ENCODE results near the gene TRIO. TPM values are rescaled to one million over a fixed set of nuclear protein-coding genes. Genes with fewer than 3 reads are reported as not detected.

TRIO gene
- total and polyA plus RNA-seq, 10 of the 15 experiments (the other 5 are each of a cell fraction or from before 2014, with no cell fraction given) = 5.1 to 96.4 (median 44.6) TPM

DNA sequence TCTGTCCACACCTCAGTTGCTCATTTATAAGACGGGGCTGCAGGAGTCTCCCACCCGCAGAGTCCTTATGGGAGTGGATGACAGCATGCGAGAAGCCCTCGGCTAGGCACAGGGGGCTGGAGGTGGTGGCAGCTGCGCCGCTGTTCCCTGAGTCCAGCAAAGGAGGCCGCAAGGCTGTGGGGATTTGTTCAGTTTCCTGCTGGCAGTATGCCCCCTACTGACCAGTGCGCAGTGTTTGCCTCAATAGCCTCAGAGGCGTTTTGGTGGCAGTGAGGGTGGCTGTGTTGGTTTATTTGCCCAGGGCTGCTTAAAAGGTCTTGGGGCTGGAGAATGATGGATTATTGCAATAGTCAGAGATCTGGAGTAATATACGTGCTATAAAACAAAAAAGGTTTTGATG is 262.1 kb downstream of the TRIO start:
- TF ChIP-seq, protein P1, sequence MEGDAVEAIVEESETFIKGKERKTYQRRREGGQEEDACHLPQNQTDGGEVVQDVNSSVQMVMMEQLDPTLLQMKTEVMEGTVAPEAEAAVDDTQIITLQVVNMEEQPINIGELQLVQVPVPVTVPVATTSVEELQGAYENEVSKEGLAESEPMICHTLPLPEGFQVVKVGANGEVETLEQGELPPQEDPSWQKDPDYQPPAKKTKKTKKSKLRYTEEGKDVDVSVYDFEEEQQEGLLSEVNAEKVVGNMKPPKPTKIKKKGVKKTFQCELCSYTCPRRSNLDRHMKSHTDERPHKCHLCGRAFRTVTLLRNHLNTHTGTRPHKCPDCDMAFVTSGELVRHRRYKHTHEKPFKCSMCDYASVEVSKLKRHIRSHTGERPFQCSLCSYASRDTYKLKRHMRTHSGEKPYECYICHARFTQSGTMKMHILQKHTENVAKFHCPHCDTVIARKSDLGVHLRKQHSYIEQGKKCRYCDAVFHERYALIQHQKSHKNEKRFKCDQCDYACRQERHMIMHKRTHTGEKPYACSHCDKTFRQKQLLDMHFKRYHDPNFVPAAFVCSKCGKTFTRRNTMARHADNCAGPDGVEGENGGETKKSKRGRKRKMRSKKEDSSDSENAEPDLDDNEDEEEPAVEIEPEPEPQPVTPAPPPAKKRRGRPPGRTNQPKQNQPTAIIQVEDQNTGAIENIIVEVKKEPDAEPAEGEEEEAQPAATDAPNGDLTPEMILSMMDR (IDR thresholded peaks at IDR 0.05 in 2 of 3, conservative IDR thresholded peaks at IDR 0.05 in 1 of 3; ENCODE audit: control insufficient read depth in 2 of 3, extremely low read depth in 1 of 3, insufficient read depth in 1 of 3, low read depth in 3 of 3, low read length in 3 of 3) = peak in 2 of 3 experiments; percentile 14 to 24; a peak in 1 of 6 replicates
- TF ChIP-seq MTA2 (IDR thresholded peaks at IDR 0.05; ENCODE audit: low read depth) = no peak
- WGBS (ENCODE audit: insufficient coverage, insufficient replicate concordance, low lambda C conversion rate, missing lambda C conversion rate) = 91% methylated on average over 10 of the region's 10 CpGs
- CTCF ChIA-PET = interaction anchor here (1.2 kb wide), 1 partner anchor 9 kb away, joined by 4 read pairs; no protein-coding TSS in a partner anchor

DNA sequence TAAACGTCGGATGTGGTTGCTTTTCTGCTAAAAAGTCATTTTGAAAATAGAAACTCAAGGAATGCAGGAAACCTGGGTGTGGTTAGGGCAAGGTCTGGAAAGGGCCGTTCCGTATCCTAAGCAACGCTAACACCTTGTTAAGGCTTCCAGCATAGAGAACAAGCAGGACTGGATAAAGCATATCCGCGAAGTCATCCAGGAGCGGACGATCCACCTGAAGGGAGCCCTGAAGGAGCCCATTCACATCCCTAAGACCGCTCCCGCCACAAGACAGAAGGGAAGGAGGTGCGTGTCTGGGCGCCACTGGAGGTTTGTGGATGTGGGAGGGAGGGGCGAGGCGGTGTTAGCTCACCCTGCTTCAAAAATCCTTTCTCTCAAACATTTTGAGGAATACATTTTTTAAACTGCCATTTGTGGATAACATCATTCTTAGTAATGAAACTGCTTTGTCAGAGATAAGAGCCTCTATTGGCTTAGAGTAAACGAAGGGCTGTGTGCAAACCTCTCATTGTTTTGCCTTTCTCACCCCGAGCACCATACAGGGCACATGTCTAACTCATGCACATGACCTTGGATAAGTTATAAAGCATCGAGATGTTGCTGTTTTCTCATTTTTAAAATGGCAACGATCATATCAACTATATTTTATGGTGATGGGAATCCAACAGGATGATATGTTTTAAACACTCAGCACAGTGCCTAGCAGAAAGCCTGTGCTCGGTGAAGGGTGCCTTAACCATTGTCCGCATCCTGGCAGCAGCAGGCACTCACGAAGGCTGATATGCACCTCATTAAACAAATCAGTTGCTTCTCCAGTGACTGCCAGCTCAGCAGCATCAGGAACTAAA is 262.8 kb downstream of the TRIO start:
- DNase-seq (ENCODE audit: low read depth, low spot score) (no peak), FAIRE-seq (no peak), ATAC-seq (no peak)
- no peaks in the 10 kb centered on the region for H4K20me1 ChIP-seq (ENCODE audit: control insufficient read depth, insufficient read depth)
- ChIA-PET SMC1A (ENCODE audit: uncharacterized antibody, unreplicated experiment) (no interaction called here), CTCF (interaction anchor here (1.2 kb wide), 1 partner anchor 9 kb away, joined by 4 read pairs; no protein-coding TSS in a partner anchor), POLR2A (no interaction called here), RAD21 (ENCODE audit: unreplicated experiment) (no interaction called here)
- BruUV-seq (replicated peaks) = no TSS peak
- no peaks in the 10 kb centered on the region for H3K4me1 ChIP-seq (ENCODE audit: control insufficient read depth, insufficient read depth, low read length)
- no peaks in the 10 kb centered on the region for H3K79me2 ChIP-seq (ENCODE audit: control insufficient read depth, insufficient read depth, low read length)
- H3K36me3 ChIP-seq (ENCODE audit: control insufficient read depth in 2 of 2, insufficient read depth in 2 of 2, low read length in 1 of 2) = peaks cover 14 to 39% of the 10 kb centered on the region in 2 experiments
- no peak for TF ChIP-seq JUNB (IDR thresholded peaks at IDR 0.05)
- no peak for TF ChIP-seq POU2F2 (IDR thresholded peaks at IDR 0.05; ENCODE audit: borderline replicate concordance, low read depth, low read length)
- no peak for TF ChIP-seq HDGF (IDR thresholded peaks at IDR 0.05)
- no peak for TF ChIP-seq STAT1 (conservative IDR thresholded peaks at IDR 0.05)
- no peak for TF ChIP-seq MTA3 (IDR thresholded peaks at IDR 0.05; ENCODE audit: borderline replicate concordance, low read length)
- no peak for TF ChIP-seq RAD21 (IDR thresholded peaks at IDR 0.05; ENCODE audit: insufficient read depth, low read depth, low read length)
- no peak for TF ChIP-seq RBBP5 (conservative IDR thresholded peaks at IDR 0.05)
- no peak for TF ChIP-seq ATF7 (IDR thresholded peaks at IDR 0.05; ENCODE audit: low read depth)
- no peak for TF ChIP-seq SREBF1 (IDR thresholded peaks at IDR 0.05; ENCODE audit: low read length)
- no peak for TF ChIP-seq CREM (IDR thresholded peaks at IDR 0.05; ENCODE audit: low read depth)
- TF ChIP-seq ETV6 (conservative IDR thresholded peaks at IDR 0.05 in 1 of 2, IDR thresholded peaks at IDR 0.05 in 1 of 2; ENCODE audit: borderline replicate concordance in 1 of 2, low read depth in 1 of 2) = no peak
- WGBS (ENCODE audit: insufficient coverage, insufficient replicate concordance, low lambda C conversion rate, missing lambda C conversion rate) = 96% methylated on average over 21 of the region's 22 CpGs
- H2AFZ ChIP-seq (ENCODE audit: control insufficient read depth, low read depth, low read length) = no peak overlapping the region
- H3K4me3 ChIP-seq = no peak overlapping the region
- no peak overlapping the region for H3K9ac ChIP-seq (ENCODE audit: control insufficient read depth, insufficient read depth, low read length)
- intact Hi-C loops (cut with micrococcal nuclease; ENCODE audit: unreplicated experiment) = no loop called here
- H3K9me3 ChIP-seq (replicated peaks; ENCODE audit: control insufficient read depth, insufficient read depth, low read length) = no peaks in the 10 kb centered on the region; the same call in 2 of the 3 replicates
- no peaks in the 10 kb centered on the region for H3K27me3 ChIP-seq (replicated peaks in 1 of 2; ENCODE audit: control insufficient read depth in 2 of 2, insufficient read depth in 2 of 2, low read length in 1 of 2)
- no peak overlapping the region for H3K27ac ChIP-seq (ENCODE audit: control insufficient read depth, insufficient read depth)
- in situ Hi-C loops (cut with MboI) = no loop called here
- no peak overlapping the region for H3K4me2 ChIP-seq (ENCODE audit: control insufficient read depth, insufficient read depth)

More for the DNA sequence above, 262.1 kb downstream of the TRIO start:
- H3K9ac ChIP-seq (ENCODE audit: control insufficient read depth, insufficient read depth, low read length) = no peak overlapping the region
- H3K4me2 ChIP-seq (ENCODE audit: control insufficient read depth, insufficient read depth) = no peak overlapping the region
- H3K27ac ChIP-seq (ENCODE audit: control insufficient read depth, insufficient read depth) = no peak overlapping the region
- no peak for DNase-seq (ENCODE audit: low read depth, low spot score)
- in situ Hi-C loops (cut with MboI) = no loop called here
- FAIRE-seq = no peak
- H3K4me3 ChIP-seq = no peak overlapping the region
- SMC1A ChIA-PET (ENCODE audit: uncharacterized antibody, unreplicated experiment) = interaction anchor here (0.6 kb wide), 1 partner anchor 555 kb away, joined by 8 read pairs; no protein-coding TSS in a partner anchor
- intact Hi-C loops (cut with micrococcal nuclease; ENCODE audit: unreplicated experiment) = no loop called here
- no peaks in the 10 kb centered on the region for H3K79me2 ChIP-seq (ENCODE audit: control insufficient read depth, insufficient read depth, low read length)
- no peaks in the 10 kb centered on the region for H4K20me1 ChIP-seq (ENCODE audit: control insufficient read depth, insufficient read depth)
- POLR2A ChIA-PET = no interaction called here
- no peaks in the 10 kb centered on the region for H3K27me3 ChIP-seq (replicated peaks in 1 of 2; ENCODE audit: control insufficient read depth in 2 of 2, insufficient read depth in 2 of 2, low read length in 1 of 2)
- no peak overlapping the region for H2AFZ ChIP-seq (ENCODE audit: control insufficient read depth, low read depth, low read length)
- RAD21 ChIA-PET (ENCODE audit: unreplicated experiment) = no interaction called here
- no peaks in the 10 kb centered on the region for H3K4me1 ChIP-seq (ENCODE audit: control insufficient read depth, insufficient read depth, low read length)
- H3K36me3 ChIP-seq (ENCODE audit: control insufficient read depth in 2 of 2, insufficient read depth in 2 of 2, low read length in 1 of 2) = peaks cover 14 to 41% of the 10 kb centered on the region in 2 experiments
- BruUV-seq (replicated peaks) = no TSS peak
- no peaks in the 10 kb centered on the region; the same call in 2 of the 3 replicates for H3K9me3 ChIP-seq (replicated peaks; ENCODE audit: control insufficient read depth, insufficient read depth, low read length)
- no peak for ATAC-seq
